Lower leg skin (tissue), 4 donors: ENCODE results near the gene WNT9B. TPM values are rescaled to one million over a fixed set of nuclear protein-coding genes. Genes with fewer than 3 reads are reported as not detected.

Source experiments
- DNase-seq, 2 donors: peaks; one replicate each; pipeline ENCODE4 v3.0.0-alpha.2; 2019; ENCODE audit warnings: low spot score in 2 of 2
- H3K4me3 ChIP-seq: fragments of 200-600 bp; sonication (generic); 2 replicates; pipeline ENCODE4 v1.5.1; 2017; ENCODE audit warnings: mild to moderate bottlenecking, low read depth; ENCODE audit not compliant: poor library complexity, severe bottlenecking
- CTCF ChIP-seq, 3 donors: fragments of 450-650 bp; IDR thresholded peaks; one replicate each; pipeline ENCODE4 v1.5.1; 2016; ENCODE audit warnings: antibody characterized with exemption in 3 of 3, mild to moderate bottlenecking in 3 of 3, moderate library complexity in 2 of 3
- POLR2A ChIP-seq, 2 donors: fragments of 450-650 bp; IDR thresholded peaks; one replicate each; pipeline ENCODE4 v1.6.1; 2016 to 2017; ENCODE audit warnings: antibody characterized with exemption in 2 of 2, mild to moderate bottlenecking in 1 of 2, moderate library complexity in 1 of 2
- WGBS, 2 donors: methylation state at CpG; one replicate each; pipeline ENCODE4 v1.1.5; 2018; 5-methylcytosine and 5-hydroxymethylcytosine counted together
- intact Hi-C: fragments of 100-400 bp; cut with DNase I; formaldehyde crosslinking; loops from one replicate; pipeline ENCODE4 v1.15.0; 2023; ENCODE audit warnings: low total_unique reads
- total RNA-seq, 4 donors: library from RNA; depleted of rRNA; stranded (reverse); fragments of >200 nt; gene quantifications; one replicate each; pipeline ENCODE4 v1.1.0, GENCODE V29; 2016

WNT9B gene
- total RNA-seq, 4 donors from 2014 or later, result 0.75 to 1.1 (median 0.86) TPM

GRCh38 chr17:46872421-46872820 lies 21.0 kb downstream of the WNT9B start:
- intact Hi-C loops, result no loop called here

GRCh38 chr17:46873941-46874645 lies 22.7 kb downstream of the WNT9B start:
- no peak for TF ChIP-seq CTCF (IDR thresholded peaks at IDR 0.05)
- TF ChIP-seq POLR2A (IDR thresholded peaks at IDR 0.05), result no peak
- intact Hi-C loops, result no loop called here
- no peak for DNase-seq
- 85 to 90% methylated on average over 7 of the region's 7 CpGs for WGBS, 2 donors
- no peak overlapping the region for H3K4me3 ChIP-seq

More at GRCh38 chr17:46872421-46872820, 21.0 kb downstream of the WNT9B start:
- no peak for DNase-seq
- H3K4me3 ChIP-seq, result no peak overlapping the region
- TF ChIP-seq CTCF (IDR thresholded peaks at IDR 0.05), result no peak
- no peak for TF ChIP-seq POLR2A (IDR thresholded peaks at IDR 0.05)
- WGBS, 2 donors, result 72 to 76% methylated on average over 14 to 16 of the region's 16 CpGs

- TF ChIP-seq POLR2A (IDR thresholded peaks at IDR 0.05), result no peak
- no peak for TF ChIP-seq CTCF (IDR thresholded peaks at IDR 0.05)
- intact Hi-C loops, result no loop called here
- DNase-seq, result no peak
- WGBS, 2 donors, result 75 to 79% methylated on average over 16 of the region's 16 CpGs
- no peak overlapping the region for H3K4me3 ChIP-seq
These were observed 23.5 kb downstream of the WNT9B start for GRCh38 chr17:46874906-46875305.

- WGBS, 2 donors, result 80 to 83% methylated on average over 13 of the region's 13 CpGs
- intact Hi-C loops, result no loop called here
- TF ChIP-seq CTCF (IDR thresholded peaks at IDR 0.05) (no peak), POLR2A (IDR thresholded peaks at IDR 0.05) (no peak)
- no peak overlapping the region for H3K4me3 ChIP-seq
- no peak for DNase-seq
These were observed 24.5 kb downstream of the WNT9B start for GRCh38 chr17:46875849-46876352.

- intact Hi-C loops, result no loop called here
- TF ChIP-seq CTCF (IDR thresholded peaks at IDR 0.05) (no peak), POLR2A (IDR thresholded peaks at IDR 0.05) (no peak)
- WGBS, 2 donors, result 38 to 67% methylated on average over 7 to 12 of the region's 12 CpGs
- H3K4me3 ChIP-seq, result no peak overlapping the region
- DNase-seq, result no peak
These were observed 25.0 kb downstream of the WNT9B start for GRCh38 chr17:46876353-46876887.
